ENCODE measurements around the gene ACSS3. TPM values are rescaled to one million over a fixed set of nuclear protein-coding genes. Genes with fewer than 3 reads are reported as not detected.
"Not testable (repeated sequence)": the region's sequence is repeated elsewhere in the genome, so short reads cannot be mapped to it uniquely, and the experiment has no call there.

The ACSS3 gene
- total RNA-seq, 2 experiments from 2014 or later: not detected

- Histone ChIP-seq H3K9me3 (ENCODE audit: control insufficient read depth in 1 of 2, insufficient read depth in 1 of 2, low read length in 2 of 2) (no peaks in the 10 kb centered on the region), H3K36me3 (ENCODE audit: insufficient read depth, low read length) (no peaks in the 10 kb centered on the region), H3K27me3 (ENCODE audit: control insufficient read depth in 1 of 2, insufficient read depth in 2 of 2, low read length in 2 of 2) (no peaks in the 10 kb centered on the region), H3K4me3 (ENCODE audit: low read length) (no peak overlapping the region), H3K27ac (ENCODE audit: low read depth in 1 of 2, low read length in 2 of 2) (no peak overlapping the region), H3K4me1 (ENCODE audit: insufficient read depth, low read length) (no peaks in the 10 kb centered on the region)
- no peak for TF ChIP-seq CTCF (IDR thresholded peaks at IDR 0.05)
- H3K9me3 Mint-ChIP-seq: peaks cover 7% of the 10 kb centered on the region
- no peak for DNase-seq
- no peak overlapping the region for H3K27ac Mint-ChIP-seq
- H3K27me3 Mint-ChIP-seq: no peaks in the 10 kb centered on the region
- POLR2A ChIA-PET: no interaction called here
- intact Hi-C loops (cut with DNase I, micrococcal nuclease): no loop called here
- H3K4me1 Mint-ChIP-seq (ENCODE audit: low read depth): no peaks in the 10 kb centered on the region
- H3K36me3 Mint-ChIP-seq (ENCODE audit: low read depth): no peaks in the 10 kb centered on the region
- no peak overlapping the region for H3K4me3 Mint-ChIP-seq
- CTCF ChIA-PET: no interaction called here
- ATAC-seq (ENCODE audit: poor library complexity): no peak
These were observed 33.7 kb upstream of the ACSS3 start for GRCh38 chr12:81043979-81044740.

GRCh38 chr12:81064971-81065370, 12.9 kb upstream of the ACSS3 start:
- H3K9me3 ChIP-seq (ENCODE audit: control insufficient read depth in 1 of 2, insufficient read depth in 1 of 2, low read length in 2 of 2): peaks cover 0 to 16% of the 10 kb centered on the region in 2 experiments
- H3K4me3 Mint-ChIP-seq; H3K36me3 ChIP-seq (ENCODE audit: insufficient read depth, low read length); H3K9me3 Mint-ChIP-seq; H3K4me1 Mint-ChIP-seq (ENCODE audit: low read depth); intact Hi-C loops (cut with DNase I, micrococcal nuclease); CTCF ChIA-PET; H3K27me3 Mint-ChIP-seq; H3K27me3 ChIP-seq (ENCODE audit: control insufficient read depth in 1 of 2, insufficient read depth in 2 of 2, low read length in 2 of 2); H3K4me3 ChIP-seq (ENCODE audit: low read length); H3K36me3 Mint-ChIP-seq (ENCODE audit: low read depth); H3K4me1 ChIP-seq (ENCODE audit: insufficient read depth, low read length); ATAC-seq (ENCODE audit: poor library complexity); H3K27ac ChIP-seq (ENCODE audit: low read depth in 1 of 2, low read length in 2 of 2); DNase-seq; H3K27ac Mint-ChIP-seq; POLR2A ChIA-PET: not testable (repeated sequence)

GRCh38 chr12:81070846-81071245, 7.0 kb upstream of the ACSS3 start:
- Mint-ChIP-seq H3K9me3 (peaks cover 2% of the 10 kb centered on the region), H3K4me1 (ENCODE audit: low read depth) (no peaks in the 10 kb centered on the region), H3K36me3 (ENCODE audit: low read depth) (no peaks in the 10 kb centered on the region), H3K27me3 (no peaks in the 10 kb centered on the region), H3K4me3 (no peak overlapping the region), H3K27ac (no peak overlapping the region)
- CTCF ChIA-PET: no interaction called here
- no peaks in the 10 kb centered on the region for H3K4me1 ChIP-seq (ENCODE audit: insufficient read depth, low read length)
- TF ChIP-seq CTCF (IDR thresholded peaks at IDR 0.05): no peak
- peaks cover 0 to 7% of the 10 kb centered on the region in 2 experiments for H3K9me3 ChIP-seq (ENCODE audit: control insufficient read depth in 1 of 2, insufficient read depth in 1 of 2, low read length in 2 of 2)
- no peak overlapping the region for H3K27ac ChIP-seq (ENCODE audit: low read depth in 1 of 2, low read length in 2 of 2)
- DNase-seq (no peak), ATAC-seq (ENCODE audit: poor library complexity) (no peak)
- intact Hi-C loops (cut with DNase I, micrococcal nuclease): no loop called here
- no peaks in the 10 kb centered on the region for H3K27me3 ChIP-seq (ENCODE audit: control insufficient read depth in 1 of 2, insufficient read depth in 2 of 2, low read length in 2 of 2)
- no peak overlapping the region for H3K4me3 ChIP-seq (ENCODE audit: low read length)
- no peaks in the 10 kb centered on the region for H3K36me3 ChIP-seq (ENCODE audit: insufficient read depth, low read length)
- POLR2A ChIA-PET: no interaction called here

GRCh38 chr12:81075539-81075938, 2.3 kb upstream of the ACSS3 start:
- DNase-seq (no peak), ATAC-seq (ENCODE audit: poor library complexity) (no peak)
- H3K27me3 ChIP-seq (ENCODE audit: control insufficient read depth in 1 of 2, insufficient read depth in 2 of 2, low read length in 2 of 2): peaks cover 6 to 14% of the 10 kb centered on the region in 2 experiments
- peaks cover 0 to 17% of the 10 kb centered on the region in 2 experiments for H3K9me3 ChIP-seq (ENCODE audit: control insufficient read depth in 1 of 2, insufficient read depth in 1 of 2, low read length in 2 of 2)
- no peaks in the 10 kb centered on the region for H3K4me1 Mint-ChIP-seq (ENCODE audit: low read depth)
- H3K4me3 Mint-ChIP-seq: no peak overlapping the region
- H3K36me3 ChIP-seq (ENCODE audit: insufficient read depth, low read length): no peaks in the 10 kb centered on the region
- H3K4me1 ChIP-seq (ENCODE audit: insufficient read depth, low read length): no peaks in the 10 kb centered on the region
- POLR2A ChIA-PET: no interaction called here
- H3K27me3 Mint-ChIP-seq: peaks cover 28% of the 10 kb centered on the region
- no peak for TF ChIP-seq CTCF (IDR thresholded peaks at IDR 0.05)
- H3K27ac ChIP-seq (ENCODE audit: low read depth in 1 of 2, low read length in 2 of 2): no peak overlapping the region
- H3K36me3 Mint-ChIP-seq (ENCODE audit: low read depth): no peaks in the 10 kb centered on the region
- intact Hi-C loops (cut with DNase I, micrococcal nuclease): no loop called here
- H3K4me3 ChIP-seq (ENCODE audit: low read length): no peak overlapping the region
- peaks cover 7% of the 10 kb centered on the region for H3K9me3 Mint-ChIP-seq
- CTCF ChIA-PET: no interaction called here
- H3K27ac Mint-ChIP-seq: no peak overlapping the region

All from CD4-positive, alpha-beta T cell (primary cell).